ENCODE results near the gene PIGP. TPM values are rescaled to one million over a fixed set of nuclear protein-coding genes. Genes with fewer than 3 reads are reported as not detected.

Gene PIGP
- total and polyA plus RNA-seq, 9 of the 15 experiments (the other 6 are each of a cell fraction or from before 2014, with no cell fraction given), result 18.3 to 122 (median 35.6) TPM

GRCh38 chr21:37075214-37075770 lies 2.4 kb upstream of the PIGP start:
- Histone ChIP-seq H4K20me1 (replicated peaks; ENCODE audit: control insufficient read depth, insufficient read depth, low read length) (peaks cover 10% of the 10 kb centered on the region; the same call in 1 of the 2 replicates), H3K36me3 (ENCODE audit: control insufficient read depth, insufficient read depth, low read length) (0 out of 3 replicates have a peak, but pooled peaks cover 7% of the 10 kb centered on the region), H3K4me2 (ENCODE audit: insufficient read depth, low read length) (peak overlapping the region; percentile 4; the same call in 1 of the 2 replicates), H3K9ac (ENCODE audit: insufficient read depth in 1 of 2, low read depth in 2 of 2, low read length in 2 of 2) (peak overlapping the region in 1 of 2 experiments; percentile 1; a peak in 1 of 4 replicates), H3K4me3 (no peak overlapping the region), H3K9me3 (replicated peaks; ENCODE audit: control insufficient read depth, insufficient read depth, low read depth, low read length) (no peaks in the 10 kb centered on the region), H3K27ac (ENCODE audit: extremely low read depth, low read depth, low read length) (no peak overlapping the region), H3K4me1 (replicated peaks in 1 of 2; ENCODE audit: control insufficient read depth in 2 of 2, insufficient read depth in 2 of 2, low read length in 2 of 2) (peaks cover 15 to 26% of the 10 kb centered on the region in 2 experiments; a peak in 4 of 5 replicates), H3K9me1 (ENCODE audit: control insufficient read depth, insufficient read depth, low read length) (no peaks in the 10 kb centered on the region), H3K79me2 (ENCODE audit: control insufficient read depth, insufficient read depth, low read length) (peaks cover 85% of the 10 kb centered on the region), H3K27me3 (ENCODE audit: control insufficient read depth in 2 of 2, insufficient read depth in 2 of 2, low read length in 2 of 2) (no peaks in the 10 kb centered on the region), H2AFZ (ENCODE audit: low read depth, low read length) (no peak overlapping the region)
- TSS peak; percentile 36 for BruUV-seq (replicated peaks)
- POLR2A ChIA-PET, result interaction anchor here (1.3 kb wide), 1 partner anchor 104 kb away, joined by 3 read pairs; no protein-coding TSS in a partner anchor
- intact Hi-C loops (cut with micrococcal nuclease) (loop anchor here (5.0 kb wide), 1 partner anchor 58 kb away; no protein-coding TSS in a partner anchor), in situ Hi-C loops (cut with MboI) (no loop called here)
- DNase-seq (ENCODE audit: extremely low read depth in 1 of 4, low spot score in 3 of 4) (no peak), FAIRE-seq (no peak), ATAC-seq (no peak)
- CTCF ChIA-PET (ENCODE audit: low intra/inter-chr PET ratio), result no interaction called here
- WGBS (ENCODE audit: insufficient coverage, low coverage, missing lambda C conversion rate), result 45% methylated on average over 4 of the region's 4 CpGs
- TF ChIP-seq, protein P1, sequence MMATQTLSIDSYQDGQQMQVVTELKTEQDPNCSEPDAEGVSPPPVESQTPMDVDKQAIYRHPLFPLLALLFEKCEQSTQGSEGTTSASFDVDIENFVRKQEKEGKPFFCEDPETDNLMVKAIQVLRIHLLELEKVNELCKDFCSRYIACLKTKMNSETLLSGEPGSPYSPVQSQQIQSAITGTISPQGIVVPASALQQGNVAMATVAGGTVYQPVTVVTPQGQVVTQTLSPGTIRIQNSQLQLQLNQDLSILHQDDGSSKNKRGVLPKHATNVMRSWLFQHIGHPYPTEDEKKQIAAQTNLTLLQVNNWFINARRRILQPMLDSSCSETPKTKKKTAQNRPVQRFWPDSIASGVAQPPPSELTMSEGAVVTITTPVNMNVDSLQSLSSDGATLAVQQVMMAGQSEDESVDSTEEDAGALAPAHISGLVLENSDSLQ (IDR thresholded peaks at IDR 0.05), result 0 out of 2 replicates have a peak, but pooled peaks have one; percentile 32
- TF ChIP-seq MAFF (IDR thresholded peaks at IDR 0.05; ENCODE audit: low read length) (no peak), ZNF507 (tag; conservative IDR thresholded peaks at IDR 0.05) (no peak), ZNF407 (IDR thresholded peaks at IDR 0.05; ENCODE audit: low read depth) (peak; percentile 67), KLF1 (tag; IDR thresholded peaks at IDR 0.05) (no peak), TAF15 (IDR thresholded peaks at IDR 0.05; ENCODE audit: low read depth, low read length) (no peak), ZNF785 (CRISPR knock-in tag; IDR thresholded peaks at IDR 0.05) (no peak), MEIS2 (IDR thresholded peaks at IDR 0.05; ENCODE audit: partially characterized antibody) (peak; percentile 30), GATAD2B (IDR thresholded peaks at IDR 0.05; ENCODE audit: borderline replicate concordance) (no peak), PHB (CRISPR knock-in tag; IDR thresholded peaks at IDR 0.05) (no peak), CBX1 (IDR thresholded peaks at IDR 0.05; ENCODE audit: low read depth) (no peak), SIX5 (IDR thresholded peaks at IDR 0.05; ENCODE audit: borderline replicate concordance in 1 of 2, insufficient read depth in 1 of 2, low read depth in 1 of 2, low read length in 2 of 2) (0 out of 4 replicates have a peak, but pooled peaks of 1 of the 2 experiments have one; percentile 5)

All from K562 (cell line).